NCI-H69 (cell line): ENCODE measurements around the gene ZNF143.

Source experiments
- DNase-seq: peaks from one replicate; lab custom pipeline; 2025; lab: John Stamatoyannopoulos, UW

Gene ZNF143

GRCh38 chr11:9575260-9576240 lies 114.7 kb downstream of the ZNF143 start:
- peak; percentile 85 for DNase-seq

GRCh38 chr11:9576701-9577381 lies 116.0 kb downstream of the ZNF143 start:
- no peak for DNase-seq

GRCh38 chr11:9577556-9577955 lies 116.7 kb downstream of the ZNF143 start:
- no peak for DNase-seq
